GM19238 (cell line): ENCODE measurements around the gene MAGIX.
"Not testable (repeated sequence)": the region's sequence is repeated elsewhere in the genome, so short reads cannot be mapped to it uniquely, and the experiment has no call there.

Source experiments
- DNase-seq: peaks from one replicate; pipeline ENCODE4 v3.0.0; 2011; ENCODE audit warnings: low spot score; ENCODE audit not compliant: insufficient read length

Gene MAGIX

GRCh38 chrX:49162620-49163019, at the start of gene MAGIX:
TSS of gene MAGIX (plus strand) at chrX:49162758. CDS start at chrX:49162890, 132 bp downstream.
- no peak for DNase-seq

- DNase-seq, result no peak
Measured at GRCh38 chrX:49116076-49116475, 46.5 kb upstream of the MAGIX start.

- DNase-seq, result no peak
Measured at GRCh38 chrX:49116716-49117115, 45.8 kb upstream of the MAGIX start.

DNA sequence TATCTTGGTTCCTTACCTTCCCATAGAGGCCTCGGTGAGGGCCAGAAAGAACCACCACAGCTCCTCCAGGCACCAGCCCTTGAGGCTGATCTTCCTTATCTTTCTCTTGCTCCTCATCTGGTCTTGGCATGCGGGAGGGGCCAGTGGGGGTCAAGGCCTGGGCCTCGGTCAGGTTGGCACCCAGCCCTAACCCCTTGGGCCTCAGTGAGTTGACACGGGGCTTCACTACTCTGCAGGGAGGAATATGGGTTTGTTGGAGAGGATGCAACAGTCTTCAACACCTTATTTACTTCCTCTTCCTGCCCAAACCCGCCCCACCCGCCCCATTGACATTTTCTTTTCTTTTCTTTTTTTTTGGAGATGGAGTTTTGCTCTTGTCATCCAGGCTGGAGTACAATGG, 45.0 kb upstream of the MAGIX start:
- DNase-seq, result no peak

GRCh38 chrX:49120091-49120490, 42.5 kb upstream of the MAGIX start:
- DNase-seq, result no peak

- no peak for DNase-seq
Measured at GRCh38 chrX:49122499-49122898, 40.1 kb upstream of the MAGIX start.

- DNase-seq, result not testable (repeated sequence)
Measured at GRCh38 chrX:49127742-49128258, 34.8 kb upstream of the MAGIX start.

DNA sequence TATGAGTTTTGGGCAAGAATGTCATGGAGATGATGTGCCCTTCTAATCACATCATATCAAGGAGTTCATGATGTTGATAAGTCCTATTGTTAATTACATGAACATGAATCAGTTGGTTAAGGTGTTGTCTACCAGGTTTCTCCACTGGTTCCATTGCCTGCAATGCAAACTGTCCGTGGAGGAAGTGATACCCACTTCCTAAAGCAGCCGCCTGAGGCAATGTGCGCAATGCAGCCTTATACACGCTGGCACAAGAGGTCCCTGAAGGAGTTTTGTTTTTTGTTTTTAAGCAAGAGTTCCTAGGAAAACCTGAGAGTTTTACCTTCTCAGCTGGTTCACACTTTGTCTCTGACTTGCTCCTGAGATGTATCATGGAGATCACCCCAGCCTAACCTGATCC, 33.1 kb upstream of the MAGIX start:
- DNase-seq, result no peak

DNA sequence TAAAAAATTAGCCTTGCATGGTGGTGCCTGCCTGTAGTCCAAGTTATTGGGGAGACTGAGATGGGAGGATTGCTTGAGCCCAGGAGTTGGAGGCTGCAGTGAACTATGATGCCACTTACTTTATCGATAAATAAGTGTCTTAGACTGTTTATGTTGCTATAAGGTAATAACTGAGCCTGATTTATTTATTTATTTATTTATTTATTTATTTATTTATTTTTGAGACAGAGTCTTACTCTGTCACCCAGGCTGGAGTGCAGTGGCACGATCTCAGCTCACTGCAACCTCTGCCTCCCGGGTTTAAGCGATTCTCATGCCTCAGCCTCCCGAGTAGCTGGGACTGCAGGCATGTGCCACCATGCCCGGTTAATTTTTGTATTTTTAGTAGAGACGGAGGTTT, 30.3 kb upstream of the MAGIX start:
- not testable (repeated sequence) for DNase-seq

DNA sequence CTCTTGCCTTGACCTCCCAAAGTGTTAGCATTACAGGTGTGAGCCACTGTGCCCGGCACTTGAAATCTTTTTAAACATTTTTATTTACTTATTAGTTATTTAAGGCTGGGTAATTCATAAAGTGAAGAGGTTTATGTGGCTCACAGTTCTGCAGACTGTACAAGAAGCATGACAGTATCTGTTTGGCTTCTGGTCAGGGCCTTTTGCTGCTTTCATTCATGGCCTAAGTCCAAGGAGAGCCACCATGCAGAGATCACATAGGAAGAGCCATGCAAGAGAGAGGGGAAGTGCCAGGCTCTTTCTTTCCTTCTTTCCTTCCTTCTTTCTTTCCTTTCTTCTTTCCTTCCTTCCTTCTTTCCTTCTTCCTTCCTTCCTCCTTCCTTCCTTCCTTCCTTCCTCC, 28.8 kb upstream of the MAGIX start:
- no peak for DNase-seq

DNA sequence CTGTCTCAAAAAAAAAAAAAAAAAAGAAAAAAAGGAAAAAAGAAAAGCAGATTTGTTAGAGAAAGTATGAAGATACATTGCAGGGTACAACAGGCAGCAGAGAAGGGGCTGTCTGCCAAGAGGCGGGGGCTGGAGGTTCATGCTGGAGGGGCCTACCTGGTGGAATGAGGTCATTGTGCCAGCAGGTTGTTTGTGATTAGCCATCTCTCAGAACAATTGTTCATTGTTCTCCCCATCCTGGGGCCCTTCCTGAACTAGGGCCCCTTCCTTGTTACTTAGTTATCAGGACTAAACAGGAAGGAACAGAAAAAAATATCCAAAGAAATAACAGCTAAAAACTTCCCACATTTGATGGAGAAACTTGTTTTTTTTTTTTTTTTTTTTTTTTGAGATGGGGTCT, 25.1 kb upstream of the MAGIX start:
- no peak for DNase-seq

- no peak for DNase-seq
Measured at GRCh38 chrX:49139713-49140112, 22.8 kb upstream of the MAGIX start.

DNA sequence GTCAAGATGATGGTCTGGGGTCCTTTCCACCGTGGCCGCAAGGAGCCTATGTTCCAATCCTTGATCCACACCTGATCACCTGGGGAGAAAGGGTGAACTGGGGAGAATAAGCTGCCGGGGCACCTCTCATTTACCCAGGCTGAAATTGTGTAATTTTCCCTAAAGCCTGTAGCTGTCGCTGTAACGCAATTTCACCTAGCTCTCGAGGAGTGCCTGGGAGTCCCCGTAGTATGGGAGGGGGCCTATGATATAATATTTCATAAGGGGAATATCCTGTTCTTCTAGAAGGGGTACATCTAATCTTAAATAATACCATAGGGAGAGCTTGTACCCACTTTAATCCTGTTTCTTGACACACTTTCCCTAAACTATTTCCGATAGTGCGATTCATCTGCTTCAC, 20.3 kb upstream of the MAGIX start:
- not testable (repeated sequence) for DNase-seq

DNA sequence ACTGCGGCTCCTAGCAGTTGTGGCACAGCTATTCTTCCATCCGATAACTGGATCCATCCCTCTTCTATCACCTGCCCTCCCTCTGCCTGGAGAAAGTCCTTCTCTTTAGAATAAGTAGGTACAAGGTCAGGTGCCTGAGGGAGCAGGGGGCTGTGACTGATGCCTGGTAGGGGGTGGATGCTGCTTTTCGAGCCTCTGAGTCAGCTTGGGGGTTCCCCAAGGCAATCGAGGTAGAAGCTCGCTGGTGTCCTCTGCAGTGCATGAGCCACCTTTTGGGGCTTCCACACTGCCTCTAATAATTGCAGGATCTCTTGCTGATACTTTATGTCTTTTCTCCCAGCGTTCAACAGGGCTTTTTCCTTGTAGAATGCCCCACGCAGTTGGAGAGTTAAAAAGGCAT, 19.4 kb upstream of the MAGIX start:
- not testable (repeated sequence) for DNase-seq

- DNase-seq, result no peak
Measured at GRCh38 chrX:49147282-49147681, 15.3 kb upstream of the MAGIX start.

GRCh38 chrX:49147936-49148335, 14.6 kb upstream of the MAGIX start:
- DNase-seq, result no peak

GRCh38 chrX:49148390-49149100, 14.0 kb upstream of the MAGIX start:
- not testable (repeated sequence) for DNase-seq

GRCh38 chrX:49149291-49149690, 13.3 kb upstream of the MAGIX start:
- DNase-seq, result not testable (repeated sequence)

DNA sequence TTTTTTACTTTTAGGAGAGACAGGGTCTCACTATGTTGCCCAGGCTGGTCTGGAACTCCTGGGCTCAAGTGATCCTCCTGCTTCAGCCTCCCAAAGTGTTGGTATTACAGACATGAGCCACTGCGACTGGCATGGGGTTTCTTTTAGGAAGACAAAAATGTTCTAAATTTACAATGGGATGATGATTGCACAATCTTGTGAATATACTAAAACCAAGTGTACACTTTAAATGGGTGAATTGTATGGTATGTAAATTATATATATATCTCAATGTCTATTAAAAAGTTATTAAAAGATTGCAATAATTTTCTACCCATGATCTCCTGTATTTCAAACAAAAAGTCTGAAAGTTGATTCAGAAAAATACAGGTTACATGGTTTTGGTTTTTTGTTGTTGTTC, 9.1 kb upstream of the MAGIX start:
- DNase-seq, result no peak

- DNase-seq, result no peak
Measured at GRCh38 chrX:49155243-49155899, 7.2 kb upstream of the MAGIX start.

- DNase-seq, result peak; percentile 75
Measured at GRCh38 chrX:49155900-49156837, 6.4 kb upstream of the MAGIX start.

DNA sequence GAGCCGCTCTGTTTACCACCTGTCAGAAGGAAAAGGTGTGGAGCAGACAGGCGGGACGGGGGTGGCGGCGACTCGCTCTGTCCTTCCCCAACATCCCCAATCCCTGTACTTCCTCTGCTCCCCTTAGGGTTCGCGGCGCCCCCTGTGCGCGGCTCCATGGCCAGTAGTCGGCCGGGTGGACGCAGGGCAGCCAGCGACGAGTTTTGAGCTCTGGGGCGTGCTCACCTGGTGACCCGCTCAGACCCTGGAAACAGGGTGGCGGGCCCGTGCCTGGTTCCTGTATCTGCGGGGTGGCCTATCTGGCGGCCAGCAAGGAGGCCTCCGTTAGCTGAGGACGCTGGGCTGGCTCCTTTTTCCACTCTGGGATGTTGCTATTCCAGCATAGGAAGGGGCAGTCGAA, 5.4 kb upstream of the MAGIX start:
- no peak for DNase-seq
